ENCODE results near the gene PXN. TPM values are rescaled to one million over a fixed set of nuclear protein-coding genes. Genes with fewer than 3 reads are reported as not detected.
"Not testable (repeated sequence)": the region's sequence is repeated elsewhere in the genome, so short reads cannot be mapped to it uniquely, and the experiment has no call there.

Gene PXN
- total and polyA plus RNA-seq, 4 donors: 6.0 to 13.1 (median 12.3) TPM

DNA sequence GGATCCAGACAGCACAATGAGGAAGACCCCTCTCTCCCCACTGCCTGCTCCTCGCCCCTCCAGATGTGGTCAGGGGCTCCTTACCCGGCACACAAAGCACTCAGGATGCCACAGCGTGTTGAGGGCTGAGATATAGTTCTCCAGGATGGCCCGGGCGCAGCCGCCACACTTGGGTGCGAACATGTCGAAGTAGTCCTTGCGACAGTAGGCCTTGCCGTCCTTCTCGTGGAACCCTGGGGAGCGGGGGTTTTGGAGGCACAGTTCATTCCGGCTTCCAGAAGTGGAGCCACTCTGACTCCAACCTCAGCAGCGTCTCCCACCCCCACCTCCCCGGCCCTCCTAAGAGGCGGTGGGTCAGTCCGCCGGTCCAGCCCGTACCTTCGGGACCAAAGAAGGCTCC, 51.8 kb downstream of the PXN start:
- peaks cover 6 to 64% (median 25%) of the 10 kb centered on the region in 4 donors for H3K36me3 ChIP-seq (ENCODE audit: control insufficient read depth in 4 of 4, insufficient read depth in 3 of 4, low read depth in 1 of 4, low read length in 3 of 4)
- H3K4me3 ChIP-seq (ENCODE audit: low read depth in 1 of 3, low read length in 3 of 3): no peak overlapping the region
- no peak overlapping the region for H3K9ac ChIP-seq (ENCODE audit: low read depth in 1 of 2, low read length in 2 of 2)
- no peak overlapping the region for H3K27ac ChIP-seq (ENCODE audit: low read depth in 1 of 2, low read length in 2 of 2)
- H3K9me3 ChIP-seq (ENCODE audit: control insufficient read depth in 4 of 4, low read length in 3 of 4): no peaks in the 10 kb centered on the region
- TF ChIP-seq TAF1 (conservative IDR thresholded peaks at IDR 0.05) (no peak), JUND (IDR thresholded peaks at IDR 0.05) (no peak), RXRA (IDR thresholded peaks at IDR 0.05) (no peak), HNF4G (IDR thresholded peaks at IDR 0.05) (no peak), NR2F2 (IDR thresholded peaks at IDR 0.05) (no peak), SP1 (IDR thresholded peaks at IDR 0.05) (no peak)
- H3K27me3 ChIP-seq (ENCODE audit: control insufficient read depth in 4 of 4, insufficient read depth in 4 of 4, low read length in 3 of 4): no peaks in the 10 kb centered on the region
- DNase-seq (ENCODE audit: low spot score): no peak
- WGBS: 97% methylated on average over 20 of the region's 20 CpGs
- H3K4me1 ChIP-seq (ENCODE audit: control insufficient read depth in 4 of 4, insufficient read depth in 4 of 4, low read length in 3 of 4): peaks cover 0 to under 1% (median 0%) of the 10 kb centered on the region in 4 donors

DNA sequence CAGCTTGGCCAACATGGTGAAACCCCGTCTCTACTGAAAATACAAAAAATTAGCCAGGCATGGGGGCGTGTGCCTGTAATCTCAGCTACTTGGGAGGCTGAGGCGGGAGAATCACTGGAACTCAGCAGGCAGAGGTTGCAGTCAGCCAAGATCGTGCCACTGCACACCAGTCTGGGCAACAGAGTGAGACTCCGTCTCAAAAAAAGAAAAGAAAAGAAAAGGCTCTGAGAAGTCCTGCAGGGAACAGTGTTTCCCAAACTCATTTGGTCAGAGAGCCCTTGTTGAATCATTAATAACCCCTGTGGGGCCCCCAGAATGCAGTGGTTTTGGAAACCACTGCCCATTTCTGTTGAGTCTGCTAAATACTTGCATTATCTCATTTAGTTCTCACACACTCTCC, 52.3 kb downstream of the PXN start:
- H3K27me3 ChIP-seq (ENCODE audit: control insufficient read depth in 4 of 4, insufficient read depth in 4 of 4, low read length in 3 of 4); H3K9me3 ChIP-seq (ENCODE audit: control insufficient read depth in 4 of 4, low read length in 3 of 4); H3K4me1 ChIP-seq (ENCODE audit: control insufficient read depth in 4 of 4, insufficient read depth in 4 of 4, low read length in 3 of 4); DNase-seq (ENCODE audit: low spot score); H3K4me3 ChIP-seq (ENCODE audit: low read depth in 1 of 3, low read length in 3 of 3); H3K27ac ChIP-seq (ENCODE audit: low read depth in 1 of 2, low read length in 2 of 2); H3K9ac ChIP-seq (ENCODE audit: low read depth in 1 of 2, low read length in 2 of 2): not testable (repeated sequence)
- WGBS: 88% methylated on average over 5 of the region's 5 CpGs
- H3K36me3 ChIP-seq (ENCODE audit: control insufficient read depth in 4 of 4, insufficient read depth in 3 of 4, low read depth in 1 of 4, low read length in 3 of 4): peaks cover 6 to 62% (median 25%) of the 10 kb centered on the region in 4 donors

DNA sequence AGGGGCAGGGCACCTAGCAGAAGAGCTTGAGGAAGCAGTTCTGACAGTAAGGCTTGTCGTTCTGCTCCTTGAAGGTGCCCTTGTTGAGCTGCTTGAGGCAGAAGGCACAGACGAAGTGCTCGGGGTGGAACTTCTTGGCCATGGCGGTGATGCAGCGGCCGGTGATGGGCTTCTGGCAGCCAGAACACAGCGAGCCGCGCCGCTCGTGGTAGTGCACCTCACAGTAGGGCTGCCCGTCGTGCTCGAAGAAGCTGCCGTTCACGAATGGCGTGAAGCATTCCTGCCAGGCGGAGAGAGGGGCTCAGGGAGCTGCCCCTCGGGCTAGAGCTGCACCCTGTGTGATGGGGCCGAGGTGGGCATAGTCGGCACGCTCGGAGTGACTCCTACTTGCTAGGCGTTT, 53.2 kb downstream of the PXN start:
- peaks cover 6 to 62% (median 25%) of the 10 kb centered on the region in 4 donors for H3K36me3 ChIP-seq (ENCODE audit: control insufficient read depth in 4 of 4, insufficient read depth in 3 of 4, low read depth in 1 of 4, low read length in 3 of 4)
- no peaks in the 10 kb centered on the region for H3K9me3 ChIP-seq (ENCODE audit: control insufficient read depth in 4 of 4, low read length in 3 of 4)
- H3K4me1 ChIP-seq (ENCODE audit: control insufficient read depth in 4 of 4, insufficient read depth in 4 of 4, low read length in 3 of 4): peaks cover 0 to 2% (median 2%) of the 10 kb centered on the region in 4 donors
- H3K4me3 ChIP-seq (ENCODE audit: low read depth in 1 of 3, low read length in 3 of 3): no peak overlapping the region
- H3K9ac ChIP-seq (ENCODE audit: low read depth in 1 of 2, low read length in 2 of 2): no peak overlapping the region
- WGBS: 96% methylated on average over 24 of the region's 24 CpGs
- DNase-seq (ENCODE audit: low spot score): no peak
- H3K27me3 ChIP-seq (ENCODE audit: control insufficient read depth in 4 of 4, insufficient read depth in 4 of 4, low read length in 3 of 4): no peaks in the 10 kb centered on the region
- no peak overlapping the region for H3K27ac ChIP-seq (ENCODE audit: low read depth in 1 of 2, low read length in 2 of 2)
- TF ChIP-seq JUND (IDR thresholded peaks at IDR 0.05): no peak
- TF ChIP-seq, protein P1, sequence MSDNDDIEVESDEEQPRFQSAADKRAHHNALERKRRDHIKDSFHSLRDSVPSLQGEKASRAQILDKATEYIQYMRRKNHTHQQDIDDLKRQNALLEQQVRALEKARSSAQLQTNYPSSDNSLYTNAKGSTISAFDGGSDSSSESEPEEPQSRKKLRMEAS (IDR thresholded peaks at IDR 0.05): no peak
- TF ChIP-seq HNF4G (IDR thresholded peaks at IDR 0.05): no peak
- no peak for TF ChIP-seq RAD21 (IDR thresholded peaks at IDR 0.05)
- no peak for TF ChIP-seq GABPA (IDR thresholded peaks at IDR 0.05 in 1 of 2, conservative IDR thresholded peaks at IDR 0.05 in 1 of 2)
- TF ChIP-seq, protein P2, sequence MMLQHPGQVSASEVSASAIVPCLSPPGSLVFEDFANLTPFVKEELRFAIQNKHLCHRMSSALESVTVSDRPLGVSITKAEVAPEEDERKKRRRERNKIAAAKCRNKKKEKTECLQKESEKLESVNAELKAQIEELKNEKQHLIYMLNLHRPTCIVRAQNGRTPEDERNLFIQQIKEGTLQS (IDR thresholded peaks at IDR 0.05): no peak
- TF ChIP-seq, protein P3, sequence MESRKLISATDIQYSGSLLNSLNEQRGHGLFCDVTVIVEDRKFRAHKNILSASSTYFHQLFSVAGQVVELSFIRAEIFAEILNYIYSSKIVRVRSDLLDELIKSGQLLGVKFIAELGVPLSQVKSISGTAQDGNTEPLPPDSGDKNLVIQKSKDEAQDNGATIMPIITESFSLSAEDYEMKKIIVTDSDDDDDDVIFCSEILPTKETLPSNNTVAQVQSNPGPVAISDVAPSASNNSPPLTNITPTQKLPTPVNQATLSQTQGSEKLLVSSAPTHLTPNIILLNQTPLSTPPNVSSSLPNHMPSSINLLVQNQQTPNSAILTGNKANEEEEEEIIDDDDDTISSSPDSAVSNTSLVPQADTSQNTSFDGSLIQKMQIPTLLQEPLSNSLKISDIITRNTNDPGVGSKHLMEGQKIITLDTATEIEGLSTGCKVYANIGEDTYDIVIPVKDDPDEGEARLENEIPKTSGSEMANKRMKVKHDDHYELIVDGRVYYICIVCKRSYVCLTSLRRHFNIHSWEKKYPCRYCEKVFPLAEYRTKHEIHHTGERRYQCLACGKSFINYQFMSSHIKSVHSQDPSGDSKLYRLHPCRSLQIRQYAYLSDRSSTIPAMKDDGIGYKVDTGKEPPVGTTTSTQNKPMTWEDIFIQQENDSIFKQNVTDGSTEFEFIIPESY (IDR thresholded peaks at IDR 0.05): no peak
- TF ChIP-seq RXRA (IDR thresholded peaks at IDR 0.05): no peak
- no peak for TF ChIP-seq TAF1 (conservative IDR thresholded peaks at IDR 0.05)
- TF ChIP-seq YY1 (IDR thresholded peaks at IDR 0.05): no peak
- TF ChIP-seq FOXA2 (IDR thresholded peaks at IDR 0.05): no peak
- TF ChIP-seq SP1 (IDR thresholded peaks at IDR 0.05): no peak
- TF ChIP-seq EGR1 (IDR thresholded peaks at IDR 0.05; ENCODE audit: low read depth in 2 of 2): no peak
- no peak for TF ChIP-seq NR2F2 (IDR thresholded peaks at IDR 0.05)
- TF ChIP-seq, protein P4, sequence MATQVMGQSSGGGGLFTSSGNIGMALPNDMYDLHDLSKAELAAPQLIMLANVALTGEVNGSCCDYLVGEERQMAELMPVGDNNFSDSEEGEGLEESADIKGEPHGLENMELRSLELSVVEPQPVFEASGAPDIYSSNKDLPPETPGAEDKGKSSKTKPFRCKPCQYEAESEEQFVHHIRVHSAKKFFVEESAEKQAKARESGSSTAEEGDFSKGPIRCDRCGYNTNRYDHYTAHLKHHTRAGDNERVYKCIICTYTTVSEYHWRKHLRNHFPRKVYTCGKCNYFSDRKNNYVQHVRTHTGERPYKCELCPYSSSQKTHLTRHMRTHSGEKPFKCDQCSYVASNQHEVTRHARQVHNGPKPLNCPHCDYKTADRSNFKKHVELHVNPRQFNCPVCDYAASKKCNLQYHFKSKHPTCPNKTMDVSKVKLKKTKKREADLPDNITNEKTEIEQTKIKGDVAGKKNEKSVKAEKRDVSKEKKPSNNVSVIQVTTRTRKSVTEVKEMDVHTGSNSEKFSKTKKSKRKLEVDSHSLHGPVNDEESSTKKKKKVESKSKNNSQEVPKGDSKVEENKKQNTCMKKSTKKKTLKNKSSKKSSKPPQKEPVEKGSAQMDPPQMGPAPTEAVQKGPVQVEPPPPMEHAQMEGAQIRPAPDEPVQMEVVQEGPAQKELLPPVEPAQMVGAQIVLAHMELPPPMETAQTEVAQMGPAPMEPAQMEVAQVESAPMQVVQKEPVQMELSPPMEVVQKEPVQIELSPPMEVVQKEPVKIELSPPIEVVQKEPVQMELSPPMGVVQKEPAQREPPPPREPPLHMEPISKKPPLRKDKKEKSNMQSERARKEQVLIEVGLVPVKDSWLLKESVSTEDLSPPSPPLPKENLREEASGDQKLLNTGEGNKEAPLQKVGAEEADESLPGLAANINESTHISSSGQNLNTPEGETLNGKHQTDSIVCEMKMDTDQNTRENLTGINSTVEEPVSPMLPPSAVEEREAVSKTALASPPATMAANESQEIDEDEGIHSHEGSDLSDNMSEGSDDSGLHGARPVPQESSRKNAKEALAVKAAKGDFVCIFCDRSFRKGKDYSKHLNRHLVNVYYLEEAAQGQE (IDR thresholded peaks at IDR 0.05): no peak
- no peak for TF ChIP-seq FOXA1 (IDR thresholded peaks at IDR 0.05)
- no peak for TF ChIP-seq HNF4A (conservative IDR thresholded peaks at IDR 0.05)
- TF ChIP-seq, protein P5, sequence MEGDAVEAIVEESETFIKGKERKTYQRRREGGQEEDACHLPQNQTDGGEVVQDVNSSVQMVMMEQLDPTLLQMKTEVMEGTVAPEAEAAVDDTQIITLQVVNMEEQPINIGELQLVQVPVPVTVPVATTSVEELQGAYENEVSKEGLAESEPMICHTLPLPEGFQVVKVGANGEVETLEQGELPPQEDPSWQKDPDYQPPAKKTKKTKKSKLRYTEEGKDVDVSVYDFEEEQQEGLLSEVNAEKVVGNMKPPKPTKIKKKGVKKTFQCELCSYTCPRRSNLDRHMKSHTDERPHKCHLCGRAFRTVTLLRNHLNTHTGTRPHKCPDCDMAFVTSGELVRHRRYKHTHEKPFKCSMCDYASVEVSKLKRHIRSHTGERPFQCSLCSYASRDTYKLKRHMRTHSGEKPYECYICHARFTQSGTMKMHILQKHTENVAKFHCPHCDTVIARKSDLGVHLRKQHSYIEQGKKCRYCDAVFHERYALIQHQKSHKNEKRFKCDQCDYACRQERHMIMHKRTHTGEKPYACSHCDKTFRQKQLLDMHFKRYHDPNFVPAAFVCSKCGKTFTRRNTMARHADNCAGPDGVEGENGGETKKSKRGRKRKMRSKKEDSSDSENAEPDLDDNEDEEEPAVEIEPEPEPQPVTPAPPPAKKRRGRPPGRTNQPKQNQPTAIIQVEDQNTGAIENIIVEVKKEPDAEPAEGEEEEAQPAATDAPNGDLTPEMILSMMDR (IDR thresholded peaks at IDR 0.05; ENCODE audit: low read depth, low read length, missing input control): no peak
